Esophagus muscularis mucosa (tissue), 4 donors: ENCODE data around the gene DEFB132.

Source experiments
- CTCF ChIP-seq, 3 experiments: fragments of 200-600 bp in 2 of 3; fragments of 450-650 bp in 1 of 3; sonication (generic) in 2 of 3; IDR thresholded peaks; one replicate each; pipeline ENCODE4 v1.5.1; 2017 to 2019; ENCODE audit warnings: antibody characterized with exemption in 3 of 3, mild to moderate bottlenecking in 2 of 3, moderate library complexity in 1 of 3
- EP300 ChIP-seq: sonication (generic); formaldehyde crosslinking; IDR thresholded peaks from one replicate; pipeline ENCODE4 v1.6.1; 2017; ENCODE audit warnings: antibody characterized with exemption
- POLR2A ChIP-seq: fragments of 450-650 bp; IDR thresholded peaks from one replicate; pipeline ENCODE4 v1.6.1; 2017; ENCODE audit warnings: antibody characterized with exemption, moderate library complexity, mild to moderate bottlenecking, low read depth
- POLR2AphosphoS5 ChIP-seq, 2 donors: sonication (generic); formaldehyde crosslinking; IDR thresholded peaks; one replicate each; pipeline ENCODE4 v1.6.1; 2017; ENCODE audit warnings: antibody characterized with exemption in 2 of 2

- TF ChIP-seq EP300, result no peak
- peak; percentile 17 to 20 (median 17) for TF ChIP-seq CTCF (IDR thresholded peaks at IDR 0.05)
- peak; percentile 12 for TF ChIP-seq POLR2A
- peak; percentile 79 to 86 for TF ChIP-seq POLR2AphosphoS5 (IDR thresholded peaks at IDR 0.05)
Observed at GRCh38 chr20:297098-297924, 39.8 kb downstream of the DEFB132 start, which contains the start of gene ZCCHC3.
